AG04450 (cell line): ENCODE data around the gene PECR. TPM values are rescaled to one million over a fixed set of nuclear protein-coding genes. Genes with fewer than 3 reads are reported as not detected.

Source experiments
- CTCF ChIA-PET: fragments of 300-600, 350-600 bp; formaldehyde crosslinking; extraction: SDS; loops from one replicate; lab custom pipeline; 2022; ENCODE audit warnings: antibody characterized with exemption, inconsistent platforms; lab: Charles Lee
- POLR2A ChIA-PET: fragments of 350-600 bp; formaldehyde crosslinking; extraction: SDS; loops from one replicate; lab custom pipeline; 2021; ENCODE audit warnings: antibody characterized with exemption, inconsistent platforms; lab: Yijun Ruan, JAX
- DNase-seq: peaks from one replicate; pipeline ENCODE4 v3.0.0-alpha.2; 2011; ENCODE audit warnings: low read depth, low spot score
- H3K27ac ChIP-seq: one replicate; pipeline ENCODE4 v1.5.1; 2012; ENCODE audit warnings: low read depth, low read length, control low read depth
- H3K27me3 ChIP-seq: one replicate; pipeline ENCODE4 v1.6.0; 2012; ENCODE audit warnings: low read length; ENCODE audit not compliant: control insufficient read depth, insufficient read depth
- H3K4me3 ChIP-seq: 2 replicates; pipeline ENCODE4 v1.5.1; 2011; ENCODE audit warnings: mild to moderate bottlenecking, low read depth, low read length, control low read depth
- H3K9me3 ChIP-seq: 2 replicates; pipeline ENCODE4 v1.5.1; 2012; ENCODE audit warnings: low read length; ENCODE audit not compliant: control insufficient read depth, insufficient read depth
- CTCF ChIP-seq: IDR thresholded peaks from 2 replicates; pipeline ENCODE4 v1.5.1; 2011; ENCODE audit warnings: low read depth, low read length, control low read depth, inconsistent platforms
- polyA plus RNA-seq: library from polyadenylated mRNA; depleted of rRNA; stranded (reverse); fragments of >200 nt; gene quantifications from 2 replicates; pipeline ENCODE4 v1.2.3, GENCODE V29; 2011

The PECR gene
- polyA plus RNA-seq, 1 experiment, result 16.7 TPM

GRCh38 chr2:216074794-216075193 lies 6.8 kb downstream of the PECR start:
- Histone ChIP-seq H3K27me3 (no peaks in the 10 kb centered on the region), H3K9me3 (no peaks in the 10 kb centered on the region), H3K4me3 (no peak overlapping the region), H3K27ac (no peak overlapping the region)
- CTCF ChIA-PET, result interaction anchor here (0.7 to 1.6 kb wide), 3 partner anchors 36 to 52 kb away, joined by 3 to 5 read pairs (median 3); no protein-coding TSS in a partner anchor
- no peak for DNase-seq
- POLR2A ChIA-PET, result no interaction called here
- no peak for TF ChIP-seq CTCF

GRCh38 chr2:216074380-216074779 lies 7.2 kb downstream of the PECR start:
- CTCF ChIA-PET, result interaction anchor here (1.6 kb wide), 1 partner anchor 37 kb away, joined by 5 read pairs; no protein-coding TSS in a partner anchor
- Histone ChIP-seq H3K27me3 (no peaks in the 10 kb centered on the region), H3K27ac (no peak overlapping the region), H3K4me3 (no peak overlapping the region), H3K9me3 (no peaks in the 10 kb centered on the region)
- no peak for TF ChIP-seq CTCF
- DNase-seq, result no peak
- POLR2A ChIA-PET, result no interaction called here

GRCh38 chr2:216073773-216074172 lies 7.8 kb downstream of the PECR start:
- CTCF ChIA-PET, result interaction anchor here (1.6 kb wide), 1 partner anchor 36 kb away, joined by 5 read pairs; no protein-coding TSS in a partner anchor
- no peak overlapping the region for H3K27ac ChIP-seq
- POLR2A ChIA-PET, result no interaction called here
- H3K4me3 ChIP-seq, result no peak overlapping the region
- no peak for DNase-seq
- H3K27me3 ChIP-seq, result no peaks in the 10 kb centered on the region
- no peak for TF ChIP-seq CTCF
- H3K9me3 ChIP-seq, result no peaks in the 10 kb centered on the region

- no peak for DNase-seq
- ChIA-PET CTCF (no interaction called here), POLR2A (no interaction called here)
- no peak for TF ChIP-seq CTCF
- no peak overlapping the region for H3K4me3 ChIP-seq
- H3K27ac ChIP-seq, result no peak overlapping the region
- no peaks in the 10 kb centered on the region for H3K27me3 ChIP-seq
- no peaks in the 10 kb centered on the region for H3K9me3 ChIP-seq
Measured at GRCh38 chr2:216072473-216072872, 9.1 kb downstream of the PECR start.

- TF ChIP-seq CTCF, result no peak
- no peak for DNase-seq
- no peaks in the 10 kb centered on the region for H3K27me3 ChIP-seq
- no peaks in the 10 kb centered on the region for H3K9me3 ChIP-seq
- ChIA-PET POLR2A (no interaction called here), CTCF (interaction anchor here (1.3 kb wide), 1 partner anchor 37 kb away, joined by 3 read pairs; no protein-coding TSS in a partner anchor)
- H3K27ac ChIP-seq, result no peak overlapping the region
- H3K4me3 ChIP-seq, result no peak overlapping the region
Measured at GRCh38 chr2:216071111-216071851, 10.3 kb downstream of the PECR start.
